Measurements from ENCODE around the gene MVK.

MVK gene

GRCh38 chr12:109550281-109550680 lies 23.3 kb upstream of the MVK start:
- Histone ChIP-seq H3K27me3 (ENCODE audit: control insufficient read depth, insufficient read depth, low read length) (peaks cover 13% of the 10 kb centered on the region), H3K36me3 (ENCODE audit: control insufficient read depth, insufficient read depth, low read length) (no peaks in the 10 kb centered on the region), H3K9ac (ENCODE audit: low read length) (no peak overlapping the region), H3K4me1 (ENCODE audit: control insufficient read depth, insufficient read depth, low read length) (no peaks in the 10 kb centered on the region), H3K4me3 (ENCODE audit: low read length) (no peak overlapping the region), H3K27ac (ENCODE audit: low read depth, low read length) (no peak overlapping the region)

DNA sequence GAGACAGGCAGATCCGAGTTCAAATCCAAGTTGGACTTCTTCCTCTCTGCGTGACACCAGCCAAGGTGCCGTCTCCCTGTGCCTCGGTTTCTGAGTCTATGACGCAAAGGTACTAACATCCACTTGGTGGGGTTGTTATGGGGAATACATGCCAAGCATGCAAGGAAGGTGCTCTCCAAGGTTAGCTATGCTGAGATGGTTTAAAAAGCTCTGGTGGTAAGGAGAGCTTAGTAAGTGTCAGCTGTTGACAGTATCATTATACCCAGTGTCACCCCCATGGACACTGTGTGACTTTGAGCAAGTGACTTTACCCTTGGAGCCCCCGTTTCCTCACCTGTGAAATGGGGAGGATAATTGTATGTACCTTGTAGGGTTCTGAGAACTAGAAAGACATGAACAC lies 22.5 kb upstream of the MVK start:
- Histone ChIP-seq H3K36me3 (ENCODE audit: control insufficient read depth, insufficient read depth, low read length) (no peaks in the 10 kb centered on the region), H3K4me1 (ENCODE audit: control insufficient read depth, insufficient read depth, low read length) (no peaks in the 10 kb centered on the region), H3K4me3 (ENCODE audit: low read length) (no peak overlapping the region), H3K27ac (ENCODE audit: low read depth, low read length) (no peak overlapping the region), H3K9ac (ENCODE audit: low read length) (no peak overlapping the region), H3K27me3 (ENCODE audit: control insufficient read depth, insufficient read depth, low read length) (peaks cover 13% of the 10 kb centered on the region)

- Histone ChIP-seq H3K36me3 (ENCODE audit: control insufficient read depth, insufficient read depth, low read length) (no peaks in the 10 kb centered on the region), H3K27ac (ENCODE audit: low read depth, low read length) (no peak overlapping the region), H3K27me3 (ENCODE audit: control insufficient read depth, insufficient read depth, low read length) (peaks cover 13% of the 10 kb centered on the region), H3K9ac (ENCODE audit: low read length) (no peak overlapping the region), H3K4me3 (ENCODE audit: low read length) (no peak overlapping the region), H3K4me1 (ENCODE audit: control insufficient read depth, insufficient read depth, low read length) (no peaks in the 10 kb centered on the region)
Observed at GRCh38 chr12:109552971-109553370, 20.6 kb upstream of the MVK start.

GRCh38 chr12:109553483-109553882 lies 20.1 kb upstream of the MVK start:
- Histone ChIP-seq H3K27ac (ENCODE audit: low read depth, low read length) (no peak overlapping the region), H3K4me3 (ENCODE audit: low read length) (no peak overlapping the region), H3K36me3 (ENCODE audit: control insufficient read depth, insufficient read depth, low read length) (peaks cover 2% of the 10 kb centered on the region), H3K9ac (ENCODE audit: low read length) (no peak overlapping the region), H3K27me3 (ENCODE audit: control insufficient read depth, insufficient read depth, low read length) (peaks cover 13% of the 10 kb centered on the region), H3K4me1 (ENCODE audit: control insufficient read depth, insufficient read depth, low read length) (no peaks in the 10 kb centered on the region)

DNA sequence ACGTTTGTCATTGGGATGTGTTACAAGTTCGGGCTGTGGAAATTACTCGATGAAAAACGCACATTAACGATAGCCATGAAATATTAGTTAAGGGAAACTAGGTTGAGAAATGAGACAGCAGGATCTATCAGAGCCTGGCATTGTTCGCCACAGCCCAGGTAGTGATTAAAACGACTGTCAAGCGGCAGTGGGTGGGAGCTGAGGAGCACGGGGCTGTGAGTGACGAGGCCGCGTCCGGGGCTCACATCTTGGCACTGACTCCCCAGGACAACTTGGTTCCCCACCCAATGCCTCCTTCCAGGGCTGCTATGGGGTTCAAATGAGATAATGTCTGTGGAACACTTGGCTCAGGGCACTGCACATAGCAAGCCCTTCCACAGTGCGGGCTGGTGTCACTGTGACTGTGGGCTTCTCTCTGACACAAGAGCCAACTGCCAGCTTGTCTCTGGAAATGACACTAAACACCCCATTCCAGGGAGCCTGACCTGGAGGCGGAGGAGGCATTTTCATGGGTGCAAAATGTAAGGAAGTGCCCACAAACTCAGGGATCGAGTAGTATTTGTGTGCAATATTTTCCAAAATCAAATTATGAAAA lies 19.6 kb upstream of the MVK start:
- H3K36me3 ChIP-seq (ENCODE audit: control insufficient read depth, insufficient read depth, low read length), result peaks cover 2% of the 10 kb centered on the region
- H3K27ac ChIP-seq (ENCODE audit: low read depth, low read length), result no peak overlapping the region
- no peaks in the 10 kb centered on the region for H3K4me1 ChIP-seq (ENCODE audit: control insufficient read depth, insufficient read depth, low read length)
- no peak overlapping the region for H3K4me3 ChIP-seq (ENCODE audit: low read length)
- peaks cover 13% of the 10 kb centered on the region for H3K27me3 ChIP-seq (ENCODE audit: control insufficient read depth, insufficient read depth, low read length)
- H3K9ac ChIP-seq (ENCODE audit: low read length), result no peak overlapping the region

GRCh38 chr12:109554761-109555160 lies 18.8 kb upstream of the MVK start:
- no peak overlapping the region for H3K9ac ChIP-seq (ENCODE audit: low read length)

GRCh38 chr12:109555431-109556315 lies 17.9 kb upstream of the MVK start:
- Histone ChIP-seq H3K4me1 (ENCODE audit: control insufficient read depth, insufficient read depth, low read length) (no peaks in the 10 kb centered on the region), H3K36me3 (ENCODE audit: control insufficient read depth, insufficient read depth, low read length) (peaks cover 4% of the 10 kb centered on the region), H3K4me3 (ENCODE audit: low read length) (no peak overlapping the region), H3K27me3 (ENCODE audit: control insufficient read depth, insufficient read depth, low read length) (peaks cover 4% of the 10 kb centered on the region), H3K27ac (ENCODE audit: low read depth, low read length) (no peak overlapping the region), H3K9ac (ENCODE audit: low read length) (no peak overlapping the region)

More at GRCh38 chr12:109554761-109555160, 18.8 kb upstream of the MVK start:
- H3K36me3 ChIP-seq (ENCODE audit: control insufficient read depth, insufficient read depth, low read length), result peaks cover 2% of the 10 kb centered on the region
- H3K27ac ChIP-seq (ENCODE audit: low read depth, low read length), result no peak overlapping the region
- no peak overlapping the region for H3K4me3 ChIP-seq (ENCODE audit: low read length)
- H3K27me3 ChIP-seq (ENCODE audit: control insufficient read depth, insufficient read depth, low read length), result peaks cover 10% of the 10 kb centered on the region
- no peaks in the 10 kb centered on the region for H3K4me1 ChIP-seq (ENCODE audit: control insufficient read depth, insufficient read depth, low read length)

DNA sequence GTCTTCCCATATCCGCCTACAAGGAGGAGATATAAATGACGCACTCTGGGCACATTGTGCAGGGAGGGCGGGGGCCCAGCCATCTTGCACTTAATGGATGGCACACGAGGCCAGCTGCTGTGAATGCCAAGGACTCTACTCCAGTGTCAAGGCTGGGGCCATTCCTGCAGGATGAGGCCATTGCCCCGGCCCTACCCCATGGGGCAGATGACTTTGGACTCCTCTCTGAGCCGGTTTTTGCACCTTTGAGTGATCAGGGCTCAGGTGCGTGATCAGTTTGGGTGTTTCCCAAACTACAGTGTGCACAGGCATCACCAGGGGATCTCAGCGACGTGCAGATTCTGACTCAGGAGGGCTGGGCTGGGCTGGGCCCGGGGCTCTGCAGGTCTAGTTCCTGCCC lies 16.4 kb upstream of the MVK start:
- Histone ChIP-seq H3K4me3 (ENCODE audit: low read length) (no peak overlapping the region), H3K27ac (ENCODE audit: low read depth, low read length) (no peak overlapping the region), H3K4me1 (ENCODE audit: control insufficient read depth, insufficient read depth, low read length) (no peaks in the 10 kb centered on the region), H3K9ac (ENCODE audit: low read length) (no peak overlapping the region), H3K36me3 (ENCODE audit: control insufficient read depth, insufficient read depth, low read length) (peaks cover 6% of the 10 kb centered on the region), H3K27me3 (ENCODE audit: control insufficient read depth, insufficient read depth, low read length) (no peaks in the 10 kb centered on the region)

DNA sequence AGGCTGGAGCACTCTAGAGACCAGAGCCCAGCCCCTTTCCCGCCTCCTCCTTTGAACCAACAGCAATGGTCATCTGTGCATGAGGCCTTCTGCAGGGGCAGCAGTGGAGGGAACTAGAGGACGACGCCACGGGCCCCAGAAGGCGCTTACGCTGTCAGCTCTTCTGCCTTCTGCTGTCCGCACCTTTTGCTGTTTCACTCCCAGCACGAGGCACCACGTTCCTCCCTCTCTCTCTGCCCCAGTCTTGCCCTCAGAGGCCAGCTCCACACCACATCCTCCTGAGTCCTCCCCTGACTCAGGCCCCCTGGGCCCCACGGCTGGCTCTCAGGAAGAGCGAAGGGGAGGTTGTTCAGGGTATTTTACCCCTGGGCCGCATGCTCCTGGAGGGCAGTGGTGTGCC lies 15.8 kb upstream of the MVK start:
- H3K4me1 ChIP-seq (ENCODE audit: control insufficient read depth, insufficient read depth, low read length), result no peaks in the 10 kb centered on the region
- H3K27me3 ChIP-seq (ENCODE audit: control insufficient read depth, insufficient read depth, low read length), result no peaks in the 10 kb centered on the region
- H3K4me3 ChIP-seq (ENCODE audit: low read length), result no peak overlapping the region
- no peak overlapping the region for H3K9ac ChIP-seq (ENCODE audit: low read length)
- H3K36me3 ChIP-seq (ENCODE audit: control insufficient read depth, insufficient read depth, low read length), result peaks cover 6% of the 10 kb centered on the region
- H3K27ac ChIP-seq (ENCODE audit: low read depth, low read length), result no peak overlapping the region

GRCh38 chr12:109558374-109559199 lies 15.0 kb upstream of the MVK start:
- H3K9ac ChIP-seq (ENCODE audit: low read length), result no peak overlapping the region
- no peak overlapping the region for H3K27ac ChIP-seq (ENCODE audit: low read depth, low read length)
- H3K4me3 ChIP-seq (ENCODE audit: low read length), result no peak overlapping the region
- no peaks in the 10 kb centered on the region for H3K27me3 ChIP-seq (ENCODE audit: control insufficient read depth, insufficient read depth, low read length)
- no peaks in the 10 kb centered on the region for H3K4me1 ChIP-seq (ENCODE audit: control insufficient read depth, insufficient read depth, low read length)
- H3K36me3 ChIP-seq (ENCODE audit: control insufficient read depth, insufficient read depth, low read length), result peaks cover 11% of the 10 kb centered on the region

DNA sequence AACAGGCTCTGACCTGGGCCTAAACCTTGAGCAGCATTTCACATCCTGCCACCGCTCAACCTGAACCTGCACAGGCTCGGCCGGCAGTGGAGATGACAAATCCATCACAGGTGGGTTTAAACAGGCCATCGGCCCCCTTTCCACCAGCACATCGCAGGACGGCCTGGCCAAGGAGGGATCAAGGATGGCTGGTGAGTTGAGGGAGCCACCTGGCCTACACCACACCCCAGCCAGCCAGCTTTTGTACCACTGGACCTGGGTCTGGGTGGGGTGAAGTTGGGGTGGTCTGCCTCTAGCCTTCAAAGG lies 14.4 kb upstream of the MVK start:
- no peaks in the 10 kb centered on the region for H3K4me1 ChIP-seq (ENCODE audit: control insufficient read depth, insufficient read depth, low read length)
- H3K27me3 ChIP-seq (ENCODE audit: control insufficient read depth, insufficient read depth, low read length), result no peaks in the 10 kb centered on the region
- H3K9ac ChIP-seq (ENCODE audit: low read length), result no peak overlapping the region
- peaks cover 12% of the 10 kb centered on the region for H3K36me3 ChIP-seq (ENCODE audit: control insufficient read depth, insufficient read depth, low read length)
- no peak overlapping the region for H3K4me3 ChIP-seq (ENCODE audit: low read length)
- H3K27ac ChIP-seq (ENCODE audit: low read depth, low read length), result no peak overlapping the region

DNA sequence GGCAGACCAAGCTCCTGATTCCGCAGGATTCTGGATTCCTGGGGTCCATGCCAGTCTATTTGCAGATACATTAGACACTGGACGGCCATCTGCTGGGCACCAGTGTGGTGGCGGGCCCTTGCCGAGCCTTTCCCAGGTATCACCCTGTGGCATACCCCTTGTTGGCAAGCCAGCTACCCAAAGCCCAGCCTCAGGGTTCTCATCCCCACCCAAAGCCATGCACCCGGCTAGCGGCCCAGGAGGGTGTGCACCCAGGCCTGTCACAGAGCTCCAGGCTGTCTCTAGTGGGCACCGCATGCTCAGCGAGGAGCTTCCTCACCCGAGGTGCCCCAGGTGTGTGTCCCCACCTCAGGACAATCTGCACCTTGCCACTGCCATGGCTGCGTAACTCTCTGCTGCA lies 14.0 kb upstream of the MVK start:
- H3K4me3 ChIP-seq (ENCODE audit: low read length), result no peak overlapping the region
- no peak overlapping the region for H3K27ac ChIP-seq (ENCODE audit: low read depth, low read length)
- peaks cover 12% of the 10 kb centered on the region for H3K36me3 ChIP-seq (ENCODE audit: control insufficient read depth, insufficient read depth, low read length)
- H3K4me1 ChIP-seq (ENCODE audit: control insufficient read depth, insufficient read depth, low read length), result no peaks in the 10 kb centered on the region
- no peaks in the 10 kb centered on the region for H3K27me3 ChIP-seq (ENCODE audit: control insufficient read depth, insufficient read depth, low read length)
- H3K9ac ChIP-seq (ENCODE audit: low read length), result no peak overlapping the region
